Measurements from ENCODE around the gene WBP1L. TPM values are rescaled to one million over a fixed set of nuclear protein-coding genes. Genes with fewer than 3 reads are reported as not detected.
"Not testable (repeated sequence)": the region's sequence is repeated elsewhere in the genome, so short reads cannot be mapped to it uniquely, and the experiment has no call there.

The WBP1L gene
- total RNA-seq, 1 donor from 2014 or later = 57.7 TPM

DNA sequence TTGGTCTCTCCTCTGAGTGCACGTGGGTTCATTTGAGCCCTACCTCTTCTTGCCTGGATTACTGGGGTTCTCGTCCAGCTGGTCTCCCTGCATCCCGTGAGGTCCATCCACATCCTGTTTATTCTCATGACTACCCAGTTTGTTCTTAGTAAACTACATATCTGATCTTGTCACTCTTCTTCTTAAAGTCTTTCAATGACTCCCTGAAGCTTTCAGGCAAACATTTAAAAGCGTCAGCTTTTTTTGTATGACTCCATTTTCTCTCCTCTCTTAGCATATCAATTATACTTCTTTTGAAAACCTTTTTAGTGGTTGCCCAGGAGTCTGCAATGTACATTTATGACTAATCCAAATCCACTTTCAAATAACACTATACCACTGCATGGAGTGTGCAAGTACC is 21.8 kb upstream of the WBP1L start:
- no peak for DNase-seq (ENCODE audit: low read depth)

DNA sequence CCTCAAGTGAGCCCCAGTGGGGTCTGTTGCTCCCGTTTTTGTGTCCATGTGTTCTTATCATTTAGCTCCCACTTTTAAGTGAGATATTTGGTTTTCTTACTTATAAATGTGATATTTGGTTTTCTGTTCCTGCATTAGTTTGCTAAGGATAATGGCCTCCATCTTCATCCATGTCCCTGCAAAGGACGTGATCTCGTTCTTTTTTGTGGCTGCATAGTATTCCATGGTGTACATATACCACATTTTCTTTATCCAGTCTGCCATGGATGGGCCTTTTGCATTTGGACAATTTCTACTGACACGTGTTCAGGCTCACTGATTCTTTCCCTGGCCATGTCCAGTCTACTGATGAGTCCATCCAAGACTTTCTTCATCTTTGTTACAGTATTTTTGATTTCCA is 19.8 kb upstream of the WBP1L start:
- DNase-seq (ENCODE audit: low read depth) = no peak

DNA sequence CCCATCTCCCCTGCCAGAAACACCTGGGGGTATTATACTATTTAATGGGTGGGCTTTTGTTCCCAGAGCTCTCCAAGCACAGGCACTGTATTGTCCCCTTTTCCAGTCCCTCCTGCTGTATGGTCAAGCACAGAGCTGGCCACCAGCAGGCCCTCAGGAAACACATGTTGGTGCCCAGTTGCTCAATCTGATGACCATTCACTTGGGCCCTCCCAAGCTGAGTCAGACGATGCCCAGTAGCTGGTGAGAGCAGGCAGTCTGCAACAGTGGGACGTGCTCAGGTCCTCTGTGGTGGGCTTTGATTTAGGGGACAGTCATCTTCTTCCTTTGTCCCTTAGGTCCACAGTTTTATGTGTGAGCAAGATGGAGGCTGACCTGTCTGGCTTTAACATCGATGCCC is 17.5 kb upstream of the WBP1L start:
- DNase-seq (ENCODE audit: low read depth) = peak; percentile 42

DNA sequence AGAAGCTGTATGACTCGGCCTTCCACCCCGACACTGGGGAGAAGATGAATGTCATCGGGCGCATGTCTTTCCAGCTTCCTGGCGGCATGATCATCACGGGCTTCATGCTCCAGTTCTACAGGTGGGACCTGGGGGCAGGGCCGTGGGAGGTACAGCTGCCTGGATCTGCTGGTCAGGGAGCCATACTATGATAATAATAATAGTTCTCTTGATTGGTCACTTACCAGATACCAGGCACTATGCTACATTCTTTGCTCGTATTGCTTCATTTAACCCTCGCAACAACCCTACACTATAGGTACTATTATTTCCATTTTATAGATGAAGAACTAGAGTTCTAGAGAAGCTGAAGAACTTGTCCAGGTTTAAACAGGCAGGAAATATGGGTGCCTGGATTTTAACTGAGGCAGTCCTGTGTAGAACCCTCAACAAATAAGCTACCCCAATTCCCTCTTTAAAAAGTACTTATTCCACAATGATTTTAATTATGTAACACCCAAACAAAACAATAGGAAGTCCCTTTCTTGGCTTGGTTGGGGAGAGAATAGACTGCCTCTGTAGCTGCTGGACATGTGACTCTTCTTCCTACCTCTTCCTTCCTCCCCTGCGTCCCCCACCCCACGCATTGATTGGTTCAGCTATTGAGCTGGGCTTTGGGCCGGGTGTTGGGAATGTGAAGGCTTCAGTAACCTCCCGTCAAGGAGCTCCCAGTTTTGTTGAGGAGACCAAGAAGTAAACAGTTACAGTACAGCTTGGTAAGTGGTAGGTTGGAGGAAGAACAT is 16.5 kb upstream of the WBP1L start:
- no peak for DNase-seq (ENCODE audit: low read depth)

- DNase-seq (ENCODE audit: low read depth) = peak; percentile 90
Measured at GRCh38 chr10:102729029-102730026, 14.4 kb upstream of the WBP1L start.

DNA sequence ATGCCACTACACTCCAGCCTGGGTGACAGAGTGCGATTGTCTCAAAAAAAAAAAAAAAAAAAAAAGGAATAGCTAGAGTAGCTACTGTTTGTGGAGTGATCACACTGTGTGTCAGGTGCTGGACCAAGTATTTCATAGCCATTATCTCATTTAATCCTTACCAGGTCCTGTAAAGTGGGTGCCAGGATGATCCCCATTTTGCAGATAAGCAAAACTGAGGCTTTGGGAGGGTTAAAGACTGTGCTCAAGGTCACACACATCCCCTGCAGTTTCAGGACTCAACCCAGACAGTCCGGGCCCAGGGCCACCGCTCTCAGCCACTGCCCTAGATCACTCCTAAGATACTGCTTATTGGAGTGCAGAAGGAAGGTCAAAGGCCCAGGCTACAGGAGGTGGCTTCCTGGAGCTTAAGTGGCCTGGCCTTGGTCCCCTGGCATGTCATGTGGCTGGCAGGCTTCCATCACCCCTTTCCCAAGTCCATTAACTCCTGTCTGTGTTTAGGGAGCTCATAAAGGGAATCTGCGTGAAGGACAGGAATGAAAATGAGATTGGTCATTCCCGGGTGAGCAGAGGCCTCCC is 12.4 kb upstream of the WBP1L start:
- DNase-seq (ENCODE audit: low read depth) = no peak

DNA sequence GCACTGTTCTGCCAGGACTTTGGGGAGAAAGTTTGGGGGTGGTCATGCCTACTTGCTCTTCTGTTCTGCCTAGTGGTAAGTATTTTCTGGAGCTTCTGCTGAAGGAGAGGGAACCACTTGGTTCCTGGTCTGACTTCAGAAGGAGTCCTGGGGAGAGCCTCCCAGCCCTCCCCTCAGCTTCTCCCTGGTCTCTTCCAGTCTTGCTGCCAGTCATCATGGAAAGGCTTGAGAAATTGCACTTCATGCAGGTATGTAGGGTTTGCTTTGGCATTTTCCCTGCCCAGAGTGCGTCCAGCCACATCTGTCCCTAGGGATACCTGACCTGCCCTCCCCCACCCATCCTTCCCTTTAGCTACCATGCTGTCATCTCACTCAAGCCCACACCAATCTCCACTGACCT is 11.1 kb upstream of the WBP1L start:
- no peak for DNase-seq (ENCODE audit: low read depth)

DNA sequence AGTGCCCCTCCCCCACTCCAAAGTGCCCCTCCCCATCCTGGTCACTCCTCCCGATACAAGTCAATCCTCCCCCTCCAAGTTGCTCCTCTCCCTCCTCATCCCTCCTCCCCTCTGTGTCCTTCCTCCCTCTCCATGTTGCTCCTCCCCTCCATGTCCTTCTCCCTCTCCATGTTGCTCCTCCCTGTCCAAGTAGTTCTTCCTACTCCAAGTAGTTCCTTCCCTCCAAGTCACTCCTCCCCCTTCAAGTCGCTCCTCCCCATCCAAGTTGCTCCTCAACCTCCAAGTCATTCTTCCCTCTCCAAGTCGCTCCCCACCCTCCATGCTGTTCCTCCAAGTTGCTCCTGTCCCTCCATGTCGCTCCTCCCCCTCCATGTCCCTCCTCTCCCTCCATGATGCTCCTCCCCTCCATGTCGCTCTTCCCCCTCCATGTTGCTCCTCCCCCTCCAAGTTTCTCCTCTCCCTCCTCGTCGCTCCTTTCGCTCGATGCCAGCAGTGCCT is 8.6 kb upstream of the WBP1L start:
- no peak for DNase-seq (ENCODE audit: low read depth)

DNA sequence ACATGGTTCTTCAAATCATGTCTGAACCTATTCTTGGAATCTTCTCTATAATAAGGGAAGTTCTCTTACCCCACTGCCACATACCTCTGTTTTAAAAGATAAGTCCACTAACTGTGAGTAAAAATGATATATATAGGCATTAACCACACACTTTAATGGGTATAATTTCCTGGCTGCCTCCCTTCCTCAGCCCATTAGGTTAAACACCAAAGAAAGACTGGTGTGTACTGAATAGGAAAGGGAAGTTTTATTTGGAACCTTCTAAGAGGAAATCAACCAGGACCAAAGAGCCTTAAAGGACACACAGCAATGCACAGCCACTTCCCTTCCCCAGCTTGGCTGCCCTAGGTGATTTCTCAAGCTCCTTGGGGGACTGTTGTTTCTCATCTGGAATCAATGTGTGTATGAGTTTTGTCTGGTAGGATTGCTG is 5.0 kb upstream of the WBP1L start:
- no peak for DNase-seq (ENCODE audit: low read depth)

GRCh38 chr10:102740229-102740628 is 3.5 kb upstream of the WBP1L start:
- no peak for DNase-seq (ENCODE audit: low read depth)

GRCh38 chr10:102741726-102742237 is 2.0 kb upstream of the WBP1L start:
- DNase-seq (ENCODE audit: low read depth) = no peak

GRCh38 chr10:102742313-102742712 is 1.4 kb upstream of the WBP1L start:
- not testable (repeated sequence) for DNase-seq (ENCODE audit: low read depth)

- DNase-seq (ENCODE audit: low read depth) = no peak
Measured at GRCh38 chr10:102743078-102743587, 615 bp upstream of the WBP1L start.

DNA sequence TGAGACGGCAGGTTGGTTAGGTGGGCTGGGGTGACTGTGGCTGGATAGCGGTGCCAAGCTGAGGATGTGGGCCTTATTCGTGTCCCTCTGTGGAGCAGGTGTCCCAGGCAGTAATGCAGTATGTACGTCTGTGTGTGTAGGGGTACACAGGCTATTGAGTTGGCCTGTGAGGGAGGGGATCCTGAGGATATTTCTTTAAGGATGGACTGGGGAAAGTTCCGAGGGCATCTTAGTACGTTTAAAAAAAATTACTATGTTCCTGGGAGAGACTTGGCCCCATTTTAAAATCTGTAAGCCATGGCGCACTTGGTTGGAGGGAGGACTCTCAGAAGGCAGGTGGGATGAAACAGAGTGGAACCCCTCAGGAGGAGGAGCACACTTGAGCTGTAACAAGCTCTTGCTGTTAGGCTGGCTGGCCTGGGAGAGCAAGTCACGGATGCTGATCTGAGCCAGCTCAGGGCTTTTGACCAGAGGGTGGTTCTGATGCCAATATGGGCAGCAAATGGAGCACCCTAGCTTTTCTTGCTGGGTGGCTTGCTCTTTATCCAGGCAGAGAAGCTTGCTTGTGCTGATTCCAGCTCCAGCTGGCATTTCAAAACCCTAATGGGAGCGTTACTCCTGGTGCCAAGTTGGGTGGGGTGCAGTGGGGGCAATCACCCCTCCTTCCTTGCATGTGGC is 765 bp downstream of the WBP1L start:
- DNase-seq (ENCODE audit: low read depth) = peak; percentile 45

- no peak for DNase-seq (ENCODE audit: low read depth)
Measured at GRCh38 chr10:102745157-102745556, 1.4 kb downstream of the WBP1L start.

DNA sequence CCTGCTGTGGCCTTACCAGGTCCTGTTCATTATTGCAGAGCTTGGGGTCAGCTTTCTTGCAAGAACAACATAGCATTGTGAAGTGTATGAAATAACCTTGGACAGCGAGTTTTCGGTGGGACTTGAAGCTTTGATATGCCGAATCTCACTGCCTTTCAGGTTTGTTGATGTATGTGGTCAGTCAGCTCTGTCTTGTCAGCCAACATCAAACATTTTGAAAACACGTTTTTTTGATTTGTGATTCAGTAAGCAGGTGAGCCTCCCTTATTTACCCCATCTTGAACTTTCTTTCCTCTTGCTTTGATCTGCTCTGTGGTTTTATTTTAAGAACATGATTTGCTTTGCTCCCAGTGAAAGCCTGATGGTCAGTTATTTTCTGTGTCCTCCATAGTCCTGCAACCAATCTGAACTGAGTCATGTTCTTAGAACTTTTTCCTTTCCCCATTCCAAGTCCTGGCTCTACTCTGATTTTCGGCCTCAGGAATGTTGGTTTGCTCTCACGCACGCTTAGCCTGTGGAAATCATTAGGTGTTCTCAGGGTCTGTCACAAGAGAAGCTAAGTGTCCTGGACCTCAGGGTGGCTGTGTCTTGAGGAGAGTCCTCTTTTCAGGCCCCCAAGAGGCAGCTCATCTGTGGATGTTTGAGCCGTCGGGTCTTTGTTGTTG is 8.7 kb downstream of the WBP1L start:
- peak; percentile 79 for DNase-seq (ENCODE audit: low read depth)

DNA sequence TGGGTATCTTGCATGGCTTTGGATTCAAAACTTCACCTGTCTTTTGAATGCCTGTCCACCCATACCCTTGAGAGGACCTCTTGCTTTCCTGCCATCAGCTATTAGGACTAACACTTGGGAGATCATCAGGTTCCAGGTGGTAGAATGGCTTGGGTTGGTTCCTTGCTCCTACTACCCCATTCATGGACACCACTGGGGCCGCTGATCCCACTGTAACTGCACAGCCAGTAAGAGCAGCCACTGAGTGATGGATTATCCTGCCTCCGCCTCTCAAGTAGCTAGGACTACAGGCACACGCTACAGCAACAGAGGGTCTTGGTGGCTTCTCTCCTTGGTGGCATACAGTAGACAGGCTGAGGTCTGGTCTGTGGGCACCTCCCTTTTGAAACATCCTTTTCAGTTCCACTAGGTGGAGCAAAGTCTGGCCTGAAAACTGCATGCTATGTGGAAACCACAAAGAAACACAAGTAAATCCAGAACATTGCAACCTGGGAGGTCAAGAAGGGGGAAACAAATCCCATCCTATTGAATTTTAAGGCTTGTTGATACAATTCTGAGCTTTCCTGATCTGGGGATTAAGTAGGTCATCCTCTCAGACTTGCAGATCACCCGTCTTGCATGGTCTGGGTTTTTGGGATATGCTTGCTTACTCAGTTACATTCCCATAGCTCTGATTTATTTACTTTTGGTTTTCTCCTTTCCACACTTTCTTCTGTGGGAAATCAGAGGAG is 9.4 kb downstream of the WBP1L start:
- DNase-seq (ENCODE audit: low read depth) = peak; percentile 72

GRCh38 chr10:102753718-102754117 is 10.0 kb downstream of the WBP1L start:
- no peak for DNase-seq (ENCODE audit: low read depth)

GRCh38 chr10:102757323-102757722 is 13.6 kb downstream of the WBP1L start:
- DNase-seq (ENCODE audit: low read depth) = no peak

All from myocyte (in vitro differentiated cells).